ENCODE results near the gene ABHD11. TPM values are rescaled to one million over a fixed set of nuclear protein-coding genes. Genes with fewer than 3 reads are reported as not detected.
"Not testable (repeated sequence)": the region's sequence is repeated elsewhere in the genome, so short reads cannot be mapped to it uniquely, and the experiment has no call there.

Gene ABHD11
- total and polyA plus RNA-seq, 8 donors, result 11.6 to 112 (median 19.7) TPM

- intact Hi-C loops (cut with DNase I; ENCODE audit: low total_unique reads), result no loop called here
Observed at GRCh38 chr7:73727952-73728351, 10.7 kb downstream of the ABHD11 start.

GRCh38 chr7:73726083-73726466 lies 12.5 kb downstream of the ABHD11 start:
- Histone ChIP-seq H3K27ac (no peak overlapping the region), H3K4me1 (peaks cover 8 to 15% (median 10%) of the 10 kb centered on the region in 4 donors), H3K36me3 (no peaks in the 10 kb centered on the region), H3K9me3 (no peaks in the 10 kb centered on the region), H3K27me3 (peaks cover 0 to 15% (median 0%) of the 10 kb centered on the region in 3 donors), H3K4me3 (no peak overlapping the region)
- intact Hi-C loops (cut with DNase I; ENCODE audit: low total_unique reads), result no loop called here
- TF ChIP-seq CTCF (IDR thresholded peaks at IDR 0.05) (peak in 2 of 7 experiments; percentile 2 to 43), POLR2A (IDR thresholded peaks at IDR 0.05) (no peak), EP300 (IDR thresholded peaks at IDR 0.05) (no peak)
- 50 to 79% (median 64%) methylated on average over 1 of the region's 1 CpG for WGBS, 5 donors
- DNase-seq, result no peak

More at GRCh38 chr7:73727952-73728351, 10.7 kb downstream of the ABHD11 start:
- Histone ChIP-seq H3K27ac (no peak overlapping the region), H3K27me3 (peaks cover 0 to 15% (median 0%) of the 10 kb centered on the region in 3 donors), H3K4me3 (no peak overlapping the region), H3K36me3 (no peaks in the 10 kb centered on the region), H3K9me3 (no peaks in the 10 kb centered on the region), H3K4me1 (no peaks in the 10 kb centered on the region)
- TF ChIP-seq EP300 (IDR thresholded peaks at IDR 0.05), result no peak
- TF ChIP-seq POLR2AphosphoS5 (IDR thresholded peaks at IDR 0.05), result no peak
- no peak for TF ChIP-seq CTCF (IDR thresholded peaks at IDR 0.05)
- no peak for TF ChIP-seq POLR2A (IDR thresholded peaks at IDR 0.05)
- no peak for DNase-seq
- WGBS, 5 donors, result 70 to 86% (median 77%) methylated on average over 3 of the region's 3 CpGs

- H3K9me3 ChIP-seq, result no peaks in the 10 kb centered on the region
- intact Hi-C loops (cut with DNase I; ENCODE audit: low total_unique reads), result loop anchor here (5.0 kb wide), 1 partner anchor 117 kb away; no protein-coding TSS in a partner anchor
- WGBS, 5 donors, result 79 to 96% (median 90%) methylated on average over 3 of the region's 3 CpGs
Observed at GRCh38 chr7:73723813-73724212, 14.8 kb downstream of the ABHD11 start.

GRCh38 chr7:73722785-73723184 lies 15.8 kb downstream of the ABHD11 start:
- Histone ChIP-seq H3K4me1 (peaks cover 25 to 41% (median 31%) of the 10 kb centered on the region in 4 donors), H3K27ac (no peak overlapping the region), H3K36me3 (no peaks in the 10 kb centered on the region), H3K9me3 (no peaks in the 10 kb centered on the region), H3K27me3 (peaks cover 0 to 23% (median 6%) of the 10 kb centered on the region in 3 donors), H3K4me3 (no peak overlapping the region)
- no peak for DNase-seq
- WGBS, 5 donors, result 55 to 84% (median 72%) methylated on average over 6 of the region's 6 CpGs
- no peak for TF ChIP-seq POLR2AphosphoS5 (IDR thresholded peaks at IDR 0.05)
- intact Hi-C loops (cut with DNase I; ENCODE audit: low total_unique reads), result loop anchor here (5.0 kb wide), 1 partner anchor 115 kb away; no protein-coding TSS in a partner anchor

More at GRCh38 chr7:73723813-73724212, 14.8 kb downstream of the ABHD11 start:
- Histone ChIP-seq H3K36me3 (no peaks in the 10 kb centered on the region), H3K27ac (no peak overlapping the region), H3K4me3 (no peak overlapping the region), H3K4me1 (peaks cover 15 to 31% (median 22%) of the 10 kb centered on the region in 4 donors), H3K27me3 (peaks cover 0 to 19% (median 4%) of the 10 kb centered on the region in 3 donors)
- TF ChIP-seq CTCF (IDR thresholded peaks at IDR 0.05), result no peak
- no peak for TF ChIP-seq POLR2A (IDR thresholded peaks at IDR 0.05)
- TF ChIP-seq EP300 (IDR thresholded peaks at IDR 0.05), result no peak
- TF ChIP-seq POLR2AphosphoS5 (IDR thresholded peaks at IDR 0.05), result no peak
- no peak for DNase-seq

- not testable (repeated sequence) for H3K36me3 ChIP-seq, H3K4me3 ChIP-seq, H3K27ac ChIP-seq, DNase-seq, H3K9me3 ChIP-seq
- Histone ChIP-seq H3K4me1 (peaks cover 31 to 47% (median 37%) of the 10 kb centered on the region in 4 donors), H3K27me3 (peaks cover 0 to 17% (median 6%) of the 10 kb centered on the region in 3 donors)
- intact Hi-C loops (cut with DNase I; ENCODE audit: low total_unique reads), result loop anchor here (5.0 kb wide), 1 partner anchor 115 kb away; no protein-coding TSS in a partner anchor
- WGBS, 5 donors, result 30 to 60% (median 47%) methylated on average over 4 of the region's 4 CpGs
Observed at GRCh38 chr7:73722182-73722581, 16.4 kb downstream of the ABHD11 start.
